Activated naive CD8-positive, alpha-beta T cell treated with anti-CD3 and anti-CD28 coated beads, Interleukin-2, amount 50 U/mL, for 24 hours (primary cell): ENCODE data around the gene RERE.
A peak's percentile ranks its signal among the peaks of the same experiment; 100 is the strongest.

Experiments
- ATAC-seq: fragments of 150-1000 bp; cut with Tn5 transposase; one replicate; pipeline ENCODE4 v1.10.0; 2021
- DNase-seq: peaks from one replicate; pipeline ENCODE4 v3.0.0; 2021
- H3K27ac Mint-ChIP-seq: one replicate; pipeline ENCODE4 v1.8.0; 2021; ENCODE audit warnings: mild to moderate bottlenecking, mixed read lengths
- H3K27me3 Mint-ChIP-seq: one replicate; pipeline ENCODE4 v1.8.0; 2021; ENCODE audit warnings: mixed read lengths
- H3K36me3 Mint-ChIP-seq: one replicate; pipeline ENCODE4 v1.8.0; 2021; ENCODE audit warnings: low read depth, mixed read lengths
- H3K4me1 Mint-ChIP-seq: one replicate; pipeline ENCODE4 v1.8.0; 2021; ENCODE audit warnings: mixed read lengths
- H3K4me3 Mint-ChIP-seq: one replicate; pipeline ENCODE4 v1.8.0; 2021; ENCODE audit warnings: mild to moderate bottlenecking, moderate library complexity, mixed read lengths
- H3K9me3 Mint-ChIP-seq: one replicate; pipeline ENCODE4 v1.8.0; 2021; ENCODE audit warnings: mixed read lengths

The RERE gene

GRCh38 chr1:8560035-8560434 lies 257.4 kb downstream of the RERE start:
- DNase-seq, result no peak
- H3K36me3 Mint-ChIP-seq, result peaks cover 8% of the 10 kb centered on the region
- no peaks in the 10 kb centered on the region for H3K27me3 Mint-ChIP-seq
- no peak overlapping the region for H3K27ac Mint-ChIP-seq
- H3K4me1 Mint-ChIP-seq, result peaks cover 40% of the 10 kb centered on the region
- no peak overlapping the region for H3K4me3 Mint-ChIP-seq
- no peaks in the 10 kb centered on the region for H3K9me3 Mint-ChIP-seq
- no peak for ATAC-seq

DNA sequence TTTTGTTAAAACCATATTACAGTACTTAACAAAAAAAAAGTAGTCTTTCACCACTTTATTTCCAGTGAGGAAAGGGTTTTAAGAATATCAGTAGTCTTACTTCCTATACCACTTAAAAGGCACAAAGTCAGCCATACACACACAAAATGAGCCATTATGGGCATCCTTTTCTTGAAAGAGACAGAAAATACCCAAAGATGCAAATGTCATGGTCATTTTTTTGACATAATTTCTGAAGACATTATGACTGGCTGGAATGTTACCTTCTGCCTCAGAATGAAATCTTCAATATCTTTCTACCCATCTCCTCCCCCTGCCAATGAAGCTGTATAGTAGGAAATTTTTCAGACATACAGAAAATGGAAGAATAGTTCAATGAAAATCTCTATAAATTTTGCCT lies 261.9 kb downstream of the RERE start:
- Mint-ChIP-seq H3K4me3 (no peak overlapping the region), H3K4me1 (peaks cover 38% of the 10 kb centered on the region), H3K36me3 (peaks cover 19% of the 10 kb centered on the region), H3K27ac (peak overlapping the region; percentile 37), H3K9me3 (no peaks in the 10 kb centered on the region), H3K27me3 (no peaks in the 10 kb centered on the region)
- ATAC-seq (no peak), DNase-seq (no peak)

DNA sequence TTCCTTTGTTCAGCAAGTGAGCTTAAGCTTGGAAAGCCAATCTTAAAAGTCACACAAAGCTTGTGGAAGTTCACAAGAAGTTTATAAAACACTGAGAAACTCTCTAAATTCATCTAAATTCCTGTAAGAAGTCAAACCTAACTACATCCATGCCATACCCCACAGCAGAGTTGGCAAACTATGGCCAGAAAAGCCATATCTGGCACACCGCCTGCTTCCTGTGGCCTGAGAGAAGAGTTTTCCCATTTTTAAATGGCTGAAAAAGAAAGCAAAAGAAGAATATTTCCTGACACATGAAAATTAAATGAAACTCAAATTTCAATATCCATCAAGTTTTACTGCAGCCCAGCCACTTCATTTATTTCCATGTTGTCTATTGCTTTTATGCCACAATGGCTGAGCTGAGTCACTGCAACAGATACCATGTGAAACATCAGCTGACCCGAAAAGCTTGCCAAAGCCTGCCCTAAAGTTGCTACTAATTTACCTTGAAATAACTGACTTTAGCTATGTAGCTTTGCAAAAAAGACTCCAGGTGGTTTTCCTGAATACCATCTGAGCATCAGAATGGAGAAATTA lies 262.4 kb downstream of the RERE start:
- Mint-ChIP-seq H3K4me1 (peaks cover 35% of the 10 kb centered on the region), H3K27ac (peak overlapping the region; percentile 37), H3K9me3 (no peaks in the 10 kb centered on the region), H3K4me3 (no peak overlapping the region), H3K27me3 (no peaks in the 10 kb centered on the region), H3K36me3 (peaks cover 19% of the 10 kb centered on the region)
- DNase-seq (no peak), ATAC-seq (peak; percentile 57)

- DNase-seq (no peak), ATAC-seq (no peak)
- H3K27ac Mint-ChIP-seq, result no peak overlapping the region
- peaks cover 35% of the 10 kb centered on the region for H3K4me1 Mint-ChIP-seq
- H3K4me3 Mint-ChIP-seq, result no peak overlapping the region
- no peaks in the 10 kb centered on the region for H3K9me3 Mint-ChIP-seq
- peaks cover 19% of the 10 kb centered on the region for H3K36me3 Mint-ChIP-seq
- no peaks in the 10 kb centered on the region for H3K27me3 Mint-ChIP-seq
Measured at GRCh38 chr1:8552820-8553397, 264.5 kb downstream of the RERE start.

DNA sequence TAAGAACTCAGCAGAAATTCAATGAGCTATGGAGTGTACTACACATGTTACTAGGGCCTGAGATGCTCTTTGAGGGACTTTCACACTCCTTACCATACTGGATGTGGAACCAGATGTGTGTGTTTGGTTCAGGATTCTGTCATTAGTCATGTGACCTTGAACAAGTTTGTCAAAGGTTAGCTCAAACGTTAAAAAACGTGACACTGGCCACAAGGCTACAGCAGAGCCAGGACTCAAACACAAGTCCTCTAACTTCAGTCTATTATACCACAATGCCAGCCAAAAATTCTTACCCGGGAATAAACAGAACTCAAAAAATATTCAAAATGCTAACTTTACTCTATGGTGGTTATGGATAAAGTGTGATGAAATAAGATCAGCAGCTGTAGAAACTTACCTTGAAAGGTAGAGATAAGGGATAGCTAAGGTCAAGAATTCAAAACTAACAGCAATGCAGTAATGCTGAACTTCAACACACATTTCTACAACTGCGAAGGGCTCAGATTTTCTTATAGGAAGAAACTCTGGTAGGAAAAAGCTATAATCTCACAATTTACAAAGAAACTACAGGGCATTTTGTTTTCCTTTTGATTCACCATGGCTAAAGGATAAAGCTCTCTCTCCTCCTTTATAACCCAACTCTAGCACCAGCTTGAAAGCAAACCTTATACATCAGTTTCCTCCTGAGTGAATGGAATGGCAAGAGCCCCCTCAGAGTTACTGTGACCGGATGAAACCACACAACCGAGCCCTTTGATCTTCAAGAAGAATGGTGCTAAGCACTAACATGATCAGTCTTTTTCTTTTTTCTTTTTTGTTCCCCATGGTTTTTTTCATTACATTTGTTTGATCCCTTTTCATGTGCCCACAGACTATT lies 265.6 kb downstream of the RERE start:
- Mint-ChIP-seq H3K36me3 (peaks cover 15% of the 10 kb centered on the region), H3K4me3 (no peak overlapping the region), H3K27me3 (no peaks in the 10 kb centered on the region), H3K9me3 (no peaks in the 10 kb centered on the region), H3K27ac (no peak overlapping the region), H3K4me1 (peaks cover 35% of the 10 kb centered on the region)
- DNase-seq (no peak), ATAC-seq (no peak)

DNA sequence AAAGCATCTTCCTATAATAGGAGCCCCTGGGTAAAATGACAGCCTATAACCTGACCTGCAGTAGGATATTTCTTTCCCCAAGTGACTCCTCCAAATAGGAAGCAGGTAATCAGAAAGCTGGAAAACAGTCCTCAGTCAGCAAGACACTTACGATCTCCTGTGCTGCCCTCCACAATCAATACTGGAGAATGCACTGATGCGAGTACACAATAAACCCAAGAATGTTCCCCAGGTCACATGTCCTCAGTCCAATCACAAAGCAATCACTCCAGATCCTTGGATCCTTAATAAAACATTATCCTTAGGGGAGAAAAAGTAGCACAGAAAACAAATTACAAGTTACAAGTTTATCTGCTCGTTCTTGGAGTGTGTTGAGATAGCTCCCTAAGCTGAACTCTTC lies 266.4 kb downstream of the RERE start:
- Mint-ChIP-seq H3K4me3 (no peak overlapping the region), H3K27ac (no peak overlapping the region), H3K36me3 (peaks cover 17% of the 10 kb centered on the region)

DNA sequence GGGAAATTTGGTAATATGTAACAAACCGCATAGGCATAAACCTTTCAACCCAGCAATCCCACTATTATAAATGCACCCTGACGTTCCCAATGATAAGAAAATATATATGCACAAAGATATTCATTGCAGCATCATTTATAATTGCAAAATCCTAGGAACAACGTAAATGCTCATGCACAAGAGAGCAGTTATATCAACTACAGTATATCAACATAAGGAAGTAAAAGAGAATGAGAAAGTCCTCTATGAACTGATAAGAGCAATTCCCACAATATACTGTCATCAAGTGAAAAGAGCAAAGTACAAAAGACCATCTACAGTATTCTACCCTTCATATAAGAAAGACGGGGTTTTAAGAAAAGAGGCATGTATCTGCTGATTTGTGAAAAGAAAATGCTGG lies 269.6 kb downstream of the RERE start:
- H3K27me3 Mint-ChIP-seq, result no peaks in the 10 kb centered on the region
- no peak overlapping the region for H3K4me3 Mint-ChIP-seq
- peaks cover 26% of the 10 kb centered on the region for H3K4me1 Mint-ChIP-seq
- ATAC-seq, result no peak
- DNase-seq, result no peak
- peaks cover 19% of the 10 kb centered on the region for H3K36me3 Mint-ChIP-seq
- H3K27ac Mint-ChIP-seq, result no peak overlapping the region
- H3K9me3 Mint-ChIP-seq, result peaks cover 3% of the 10 kb centered on the region

More for the DNA sequence above, 266.4 kb downstream of the RERE start:
- ATAC-seq, result no peak
- no peak for DNase-seq
- H3K27me3 Mint-ChIP-seq, result no peaks in the 10 kb centered on the region
- H3K9me3 Mint-ChIP-seq, result no peaks in the 10 kb centered on the region
- peaks cover 34% of the 10 kb centered on the region for H3K4me1 Mint-ChIP-seq

- Mint-ChIP-seq H3K27ac (peak overlapping the region; percentile 12), H3K9me3 (peaks cover 3% of the 10 kb centered on the region), H3K36me3 (peaks cover 28% of the 10 kb centered on the region), H3K4me3 (no peak overlapping the region), H3K4me1 (peaks cover 25% of the 10 kb centered on the region), H3K27me3 (no peaks in the 10 kb centered on the region)
- ATAC-seq, result peak; percentile 34
- DNase-seq, result no peak
Measured at GRCh38 chr1:8545078-8545477, 272.4 kb downstream of the RERE start.

GRCh38 chr1:8544644-8545043 lies 272.8 kb downstream of the RERE start:
- Mint-ChIP-seq H3K4me1 (peaks cover 28% of the 10 kb centered on the region), H3K9me3 (peaks cover 3% of the 10 kb centered on the region), H3K27me3 (no peaks in the 10 kb centered on the region), H3K36me3 (peaks cover 28% of the 10 kb centered on the region), H3K4me3 (no peak overlapping the region), H3K27ac (peak overlapping the region; percentile 12)
- ATAC-seq, result no peak
- no peak for DNase-seq

DNA sequence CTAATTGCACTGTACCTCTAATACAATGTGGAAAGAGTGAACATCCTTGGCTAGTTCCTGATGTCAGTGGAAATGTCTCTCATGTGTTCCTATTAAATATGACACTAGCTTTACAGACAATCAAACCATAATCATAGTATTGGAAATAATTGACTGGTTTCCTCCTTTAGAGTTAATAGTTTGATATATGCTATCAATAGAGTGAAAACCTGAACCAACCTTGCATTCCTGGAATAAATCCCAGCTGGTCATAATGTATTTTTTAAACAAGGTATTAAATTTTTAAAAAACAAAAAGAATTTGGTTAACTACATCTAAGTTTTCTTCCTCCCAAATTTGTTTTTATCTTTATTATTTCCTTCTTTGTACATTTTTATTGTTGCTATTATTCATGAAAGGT lies 273.5 kb downstream of the RERE start:
- H3K4me3 Mint-ChIP-seq, result no peak overlapping the region
- peaks cover 32% of the 10 kb centered on the region for H3K4me1 Mint-ChIP-seq
- no peak for ATAC-seq
- H3K27ac Mint-ChIP-seq, result no peak overlapping the region
- no peaks in the 10 kb centered on the region for H3K27me3 Mint-ChIP-seq
- H3K36me3 Mint-ChIP-seq, result peaks cover 32% of the 10 kb centered on the region
- H3K9me3 Mint-ChIP-seq, result peaks cover 3% of the 10 kb centered on the region
- DNase-seq, result no peak

- H3K36me3 Mint-ChIP-seq, result peaks cover 35% of the 10 kb centered on the region
- peaks cover 38% of the 10 kb centered on the region for H3K4me1 Mint-ChIP-seq
- DNase-seq, result no peak
- no peak overlapping the region for H3K4me3 Mint-ChIP-seq
- H3K27me3 Mint-ChIP-seq, result no peaks in the 10 kb centered on the region
- no peak overlapping the region for H3K27ac Mint-ChIP-seq
- peaks cover 3% of the 10 kb centered on the region for H3K9me3 Mint-ChIP-seq
- no peak for ATAC-seq
Measured at GRCh38 chr1:8541961-8542521, 275.4 kb downstream of the RERE start.

GRCh38 chr1:8540971-8541370 lies 276.5 kb downstream of the RERE start:
- Mint-ChIP-seq H3K9me3 (peaks cover 3% of the 10 kb centered on the region), H3K4me3 (no peak overlapping the region), H3K36me3 (peaks cover 33% of the 10 kb centered on the region), H3K4me1 (peaks cover 38% of the 10 kb centered on the region), H3K27me3 (no peaks in the 10 kb centered on the region), H3K27ac (peak overlapping the region; percentile 40)
- DNase-seq (no peak), ATAC-seq (no peak)

- no peak for DNase-seq
- peak; percentile 77 for ATAC-seq
- H3K4me3 Mint-ChIP-seq, result peak overlapping the region; percentile 3
- no peaks in the 10 kb centered on the region for H3K27me3 Mint-ChIP-seq
- H3K9me3 Mint-ChIP-seq, result peaks cover 3% of the 10 kb centered on the region
- H3K36me3 Mint-ChIP-seq, result peaks cover 33% of the 10 kb centered on the region
- H3K27ac Mint-ChIP-seq, result peak overlapping the region; percentile 57
- H3K4me1 Mint-ChIP-seq, result peaks cover 40% of the 10 kb centered on the region
Measured at GRCh38 chr1:8540261-8540941, 277.0 kb downstream of the RERE start.

DNA sequence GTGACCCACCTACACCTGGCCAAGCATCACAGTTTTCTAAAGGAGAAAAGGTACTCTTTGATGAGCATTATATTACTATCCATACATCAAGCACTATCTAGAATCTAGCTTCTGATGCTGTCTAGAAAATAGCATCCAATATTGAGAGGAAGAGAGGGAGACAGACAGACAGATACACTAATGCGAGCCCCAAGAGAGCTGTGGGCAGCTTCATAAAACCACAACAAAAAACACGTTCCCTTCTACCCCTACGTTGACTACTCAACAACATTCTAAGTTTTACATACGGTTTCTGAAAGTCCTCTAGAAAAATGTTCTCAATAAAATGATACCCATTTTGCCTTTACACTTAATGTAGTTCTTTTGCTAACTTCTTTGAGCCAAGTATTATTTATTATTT lies 277.8 kb downstream of the RERE start:
- Mint-ChIP-seq H3K27me3 (no peaks in the 10 kb centered on the region), H3K4me3 (no peak overlapping the region), H3K27ac (peak overlapping the region; percentile 24), H3K4me1 (peaks cover 37% of the 10 kb centered on the region), H3K9me3 (peaks cover 3% of the 10 kb centered on the region), H3K36me3 (peaks cover 26% of the 10 kb centered on the region)
- DNase-seq (no peak), ATAC-seq (no peak)
